Small intestine (tissue), 7 donors: ENCODE data around the gene FEM1B. TPM values are rescaled to one million over a fixed set of nuclear protein-coding genes. Genes with fewer than 3 reads are reported as not detected.

ENCODE experiments used
- DNase-seq, 2 donors: peaks; one replicate each; pipeline versions ENCODE4 v3.0.0 to v3.0.0-alpha.2; 2013
- FAIRE-seq: peaks from 2 replicates; lab custom pipeline; 2012; peaks lifted over from hg19 to GRCh38; lab: Jason Lieb, UNC
- H3K27ac ChIP-seq, 3 donors: one replicate each; pipeline ENCODE4 v1.5.1; 2013; ENCODE audit warnings: low read length in 2 of 3, mild to moderate bottlenecking in 2 of 3, control low read depth in 1 of 3, inconsistent platforms in 1 of 3, low read depth in 1 of 3, moderate library complexity in 1 of 3
- H3K27me3 ChIP-seq, 3 donors: one replicate each; pipeline ENCODE4 v1.6.1; 2013; ENCODE audit warnings: low read length in 3 of 3, inconsistent platforms in 1 of 3; ENCODE audit not compliant: control insufficient read depth in 3 of 3, insufficient read depth in 3 of 3
- H3K36me3 ChIP-seq, 3 donors: one replicate each; pipeline ENCODE4 v1.6.1; 2013; ENCODE audit warnings: low read length in 3 of 3, inconsistent platforms in 1 of 3, low read depth in 1 of 3, mild to moderate bottlenecking in 1 of 3, moderate library complexity in 1 of 3; ENCODE audit not compliant: control insufficient read depth in 3 of 3, insufficient read depth in 2 of 3
- H3K4me1 ChIP-seq, 3 donors: one replicate each; pipeline ENCODE4 v1.6.1; 2013; ENCODE audit warnings: low read length in 2 of 3, inconsistent platforms in 1 of 3, low read depth in 1 of 3, mild to moderate bottlenecking in 1 of 3, moderate library complexity in 1 of 3; ENCODE audit not compliant: control insufficient read depth in 3 of 3, insufficient read depth in 2 of 3
- H3K4me3 ChIP-seq, 3 donors: one replicate each; pipeline ENCODE4 v1.5.1; 2013; ENCODE audit warnings: low read length in 3 of 3, control low read depth in 1 of 3, inconsistent platforms in 1 of 3, low read depth in 1 of 3, mild to moderate bottlenecking in 1 of 3, moderate library complexity in 1 of 3
- H3K9me3 ChIP-seq, 2 donors: one replicate each; pipeline ENCODE4 v1.6.1; 2013; ENCODE audit warnings: low read depth in 1 of 2, low read length in 1 of 2; ENCODE audit not compliant: control insufficient read depth in 2 of 2, insufficient read depth in 1 of 2
- WGBS, 3 donors: extraction: QIAGEN DNeasy Blood & Tissue Kit; methylation state at CpG; one replicate each; pipeline ENCODE4 v1.1.7; 2013; 5-methylcytosine and 5-hydroxymethylcytosine counted together
- polyA plus RNA-seq, 4 donors: library from polyadenylated mRNA; stranded (reverse) in 3 of 4; unstranded in 1 of 4; fragments of 200-250 nt in 3 of 4; fragments of 120-200 nt in 1 of 4; gene quantifications; one replicate each; pipeline versions ENCODE4 v1.2.1 to v1.2.3, GENCODE V29; 2013
- donor health status: healthy with polysubstance abuse.
- donor health status: control.
- donor health status: control.
- donor health status: Bipolar disorder and iron deficiency.
- donor health status: healthy.

The FEM1B gene
- polyA plus RNA-seq, 4 donors = 11.3 to 54.7 (median 13.6) TPM

GRCh38 chr15:68310804-68311463 is 33.4 kb downstream of the FEM1B start:
- DNase-seq = no peak
- no peaks in the 10 kb centered on the region for H3K27me3 ChIP-seq
- no peaks in the 10 kb centered on the region for H3K9me3 ChIP-seq
- FAIRE-seq = no peak
- H3K4me1 ChIP-seq = no peaks in the 10 kb centered on the region
- WGBS, 3 donors = 76 to 90% (median 81%) methylated on average over 21 to 22 of the region's 22 CpGs
- H3K36me3 ChIP-seq = peaks cover 0 to 2% (median 0%) of the 10 kb centered on the region in 3 donors
- no peak overlapping the region for H3K27ac ChIP-seq
- no peak overlapping the region for H3K4me3 ChIP-seq

- DNase-seq (no peak), FAIRE-seq (no peak)
- Histone ChIP-seq H3K4me1 (no peaks in the 10 kb centered on the region), H3K27ac (no peak overlapping the region), H3K4me3 (no peak overlapping the region), H3K27me3 (no peaks in the 10 kb centered on the region), H3K36me3 (peaks cover 0 to 2% (median 0%) of the 10 kb centered on the region in 3 donors), H3K9me3 (no peaks in the 10 kb centered on the region)
- WGBS, 3 donors = 89 to 100% (median 90%) methylated on average over 3 of the region's 3 CpGs
These were observed 33.9 kb downstream of the FEM1B start for GRCh38 chr15:68311464-68311835.

- Histone ChIP-seq H3K4me3 (no peak overlapping the region), H3K27me3 (no peaks in the 10 kb centered on the region), H3K9me3 (no peaks in the 10 kb centered on the region), H3K27ac (no peak overlapping the region), H3K4me1 (no peaks in the 10 kb centered on the region), H3K36me3 (peaks cover 0 to 2% (median 0%) of the 10 kb centered on the region in 3 donors)
- WGBS, 3 donors = 86 to 95% (median 88%) methylated on average over 3 of the region's 3 CpGs
- FAIRE-seq (no peak), DNase-seq (no peak)
These were observed 34.5 kb downstream of the FEM1B start for GRCh38 chr15:68311859-68312557.

- peaks cover 0 to 2% (median 0%) of the 10 kb centered on the region in 3 donors for H3K36me3 ChIP-seq
- H3K4me1 ChIP-seq = no peaks in the 10 kb centered on the region
- H3K27ac ChIP-seq = no peak overlapping the region
- no peaks in the 10 kb centered on the region for H3K9me3 ChIP-seq
- H3K4me3 ChIP-seq = no peak overlapping the region
- no peak for FAIRE-seq
- H3K27me3 ChIP-seq = no peaks in the 10 kb centered on the region
- no peak for DNase-seq
- WGBS, 3 donors = 82 to 89% (median 85%) methylated on average over 18 of the region's 18 CpGs
These were observed 35.2 kb downstream of the FEM1B start for GRCh38 chr15:68312701-68313204.

GRCh38 chr15:68313501-68314410 is 36.2 kb downstream of the FEM1B start:
- no peak overlapping the region for H3K27ac ChIP-seq
- H3K4me1 ChIP-seq = no peaks in the 10 kb centered on the region
- H3K4me3 ChIP-seq = no peak overlapping the region
- no peaks in the 10 kb centered on the region for H3K27me3 ChIP-seq
- WGBS, 3 donors = 82 to 83% (median 83%) methylated on average over 18 of the region's 18 CpGs
- no peaks in the 10 kb centered on the region for H3K9me3 ChIP-seq
- FAIRE-seq = no peak
- H3K36me3 ChIP-seq = peaks cover 0 to 2% (median 0%) of the 10 kb centered on the region in 3 donors
- DNase-seq = no peak

- Histone ChIP-seq H3K4me3 (no peak overlapping the region), H3K27me3 (no peaks in the 10 kb centered on the region), H3K9me3 (no peaks in the 10 kb centered on the region), H3K4me1 (no peaks in the 10 kb centered on the region), H3K36me3 (peaks cover 0 to 2% (median 0%) of the 10 kb centered on the region in 3 donors), H3K27ac (no peak overlapping the region)
- 32 to 73% (median 48%) methylated on average over 11 of the region's 11 CpGs for WGBS, 3 donors
- DNase-seq (no peak), FAIRE-seq (no peak)
These were observed 37.0 kb downstream of the FEM1B start for GRCh38 chr15:68314563-68314962.

- whole genome bisulfite sequencing, 3 donors = 79 to 88% (median 79%) methylated on average over 1 of the region's 1 CpG
- FAIRE-seq (no peak), DNase-seq (no peak)
- Histone ChIP-seq H3K4me3 (no peak overlapping the region), H3K27ac (no peak overlapping the region), H3K27me3 (no peaks in the 10 kb centered on the region), H3K4me1 (no peaks in the 10 kb centered on the region), H3K9me3 (no peaks in the 10 kb centered on the region), H3K36me3 (peaks cover 0 to 2% (median 0%) of the 10 kb centered on the region in 3 donors)
These were observed 37.5 kb downstream of the FEM1B start for GRCh38 chr15:68315035-68315434.

GRCh38 chr15:68315495-68316031 is 38.0 kb downstream of the FEM1B start:
- FAIRE-seq (no peak), DNase-seq (no peak)
- 71 to 79% (median 75%) methylated on average over 11 of the region's 11 CpGs for WGBS, 3 donors
- Histone ChIP-seq H3K27ac (no peak overlapping the region), H3K27me3 (no peaks in the 10 kb centered on the region), H3K9me3 (no peaks in the 10 kb centered on the region), H3K4me3 (no peak overlapping the region), H3K36me3 (peaks cover 0 to 2% (median 0%) of the 10 kb centered on the region in 3 donors), H3K4me1 (no peaks in the 10 kb centered on the region)
